Activated T-cell treated with anti-CD3 and anti-CD28 coated beads, Interleukin-2, amount 50 U/mL, for 4 hours (primary cell): Measurements from ENCODE around the gene GPRC5B. TPM values are rescaled to one million over a fixed set of nuclear protein-coding genes. Genes with fewer than 3 reads are reported as not detected.

Source experiments
- ATAC-seq, 2 donors: fragments of 200-7000 bp; cut with Tn5 transposase; one replicate each; pipeline ENCODE4 v1.10.0; 2021
- DNase-seq: peaks from one replicate; pipeline ENCODE4 v3.0.0-alpha.2; 2020
- H3K27me3 Mint-ChIP-seq: one replicate; pipeline ENCODE4 v1.8.0; 2021; ENCODE audit warnings: low read depth, mixed read lengths
- H3K36me3 Mint-ChIP-seq: one replicate; pipeline ENCODE4 v1.8.0; 2022; ENCODE audit warnings: mixed read lengths; ENCODE audit not compliant: insufficient read depth
- H3K4me1 Mint-ChIP-seq: one replicate; pipeline ENCODE4 v1.8.0; 2021; ENCODE audit warnings: low read depth, mixed read lengths
- H3K4me3 Mint-ChIP-seq: one replicate; pipeline ENCODE4 v1.8.0; 2021; ENCODE audit warnings: mild to moderate bottlenecking, moderate library complexity, mixed read lengths
- H3K9me3 Mint-ChIP-seq: one replicate; pipeline ENCODE4 v1.8.0; 2021; ENCODE audit warnings: mixed read lengths
- total RNA-seq, 3 donors: library from RNA; stranded (reverse); gene quantifications; one replicate each; pipeline ENCODE4 v1.2.1, GENCODE V29; 2021

GPRC5B gene
- total RNA-seq, 3 donors from 2014 or later: 0.27 to 0.66 (median 0.40) TPM

GRCh38 chr16:19871721-19872120 lies 12.9 kb downstream of the GPRC5B start:
- Mint-ChIP-seq H3K4me1 (no peaks in the 10 kb centered on the region), H3K4me3 (no peak overlapping the region), H3K27me3 (no peaks in the 10 kb centered on the region), H3K9me3 (no peaks in the 10 kb centered on the region), H3K36me3 (no peaks in the 10 kb centered on the region)
- ATAC-seq: no peak
- no peak for DNase-seq

GRCh38 chr16:19868421-19868820 lies 16.2 kb downstream of the GPRC5B start:
- Mint-ChIP-seq H3K4me1 (no peaks in the 10 kb centered on the region), H3K36me3 (no peaks in the 10 kb centered on the region), H3K27me3 (no peaks in the 10 kb centered on the region), H3K4me3 (no peak overlapping the region), H3K9me3 (no peaks in the 10 kb centered on the region)
- ATAC-seq (no peak), DNase-seq (no peak)

GRCh38 chr16:19864566-19864965 lies 20.1 kb downstream of the GPRC5B start:
- no peak for ATAC-seq
- no peaks in the 10 kb centered on the region for H3K9me3 Mint-ChIP-seq
- no peak for DNase-seq
- no peaks in the 10 kb centered on the region for H3K36me3 Mint-ChIP-seq
- no peaks in the 10 kb centered on the region for H3K27me3 Mint-ChIP-seq
- no peaks in the 10 kb centered on the region for H3K4me1 Mint-ChIP-seq
- H3K4me3 Mint-ChIP-seq: no peak overlapping the region

GRCh38 chr16:19863990-19864389 lies 20.7 kb downstream of the GPRC5B start:
- H3K36me3 Mint-ChIP-seq: peaks cover 2% of the 10 kb centered on the region
- no peak for DNase-seq
- no peaks in the 10 kb centered on the region for H3K27me3 Mint-ChIP-seq
- no peaks in the 10 kb centered on the region for H3K4me1 Mint-ChIP-seq
- no peaks in the 10 kb centered on the region for H3K9me3 Mint-ChIP-seq
- no peak for ATAC-seq
- no peak overlapping the region for H3K4me3 Mint-ChIP-seq

- Mint-ChIP-seq H3K4me3 (no peak overlapping the region), H3K36me3 (peaks cover 2% of the 10 kb centered on the region), H3K9me3 (no peaks in the 10 kb centered on the region), H3K4me1 (no peaks in the 10 kb centered on the region), H3K27me3 (no peaks in the 10 kb centered on the region)
- DNase-seq (no peak), ATAC-seq (no peak)
These were observed 22.8 kb downstream of the GPRC5B start for GRCh38 chr16:19861811-19862327.

GRCh38 chr16:19861133-19861532 lies 23.5 kb downstream of the GPRC5B start:
- Mint-ChIP-seq H3K27me3 (no peaks in the 10 kb centered on the region), H3K4me3 (no peak overlapping the region), H3K9me3 (no peaks in the 10 kb centered on the region), H3K36me3 (peaks cover 6% of the 10 kb centered on the region), H3K4me1 (no peaks in the 10 kb centered on the region)
- ATAC-seq (no peak), DNase-seq (no peak)

GRCh38 chr16:19860166-19861041 lies 24.2 kb downstream of the GPRC5B start:
- ATAC-seq (no peak), DNase-seq (no peak)
- Mint-ChIP-seq H3K4me3 (no peak overlapping the region), H3K27me3 (no peaks in the 10 kb centered on the region), H3K36me3 (peaks cover 6% of the 10 kb centered on the region), H3K4me1 (no peaks in the 10 kb centered on the region), H3K9me3 (no peaks in the 10 kb centered on the region)

- ATAC-seq: no peak
- H3K27me3 Mint-ChIP-seq: no peaks in the 10 kb centered on the region
- no peaks in the 10 kb centered on the region for H3K9me3 Mint-ChIP-seq
- DNase-seq: no peak
- H3K4me3 Mint-ChIP-seq: no peak overlapping the region
- no peaks in the 10 kb centered on the region for H3K4me1 Mint-ChIP-seq
- H3K36me3 Mint-ChIP-seq: peaks cover 6% of the 10 kb centered on the region
These were observed 25.0 kb downstream of the GPRC5B start for GRCh38 chr16:19859603-19860002.

GRCh38 chr16:19859166-19859565 lies 25.5 kb downstream of the GPRC5B start:
- Mint-ChIP-seq H3K9me3 (no peaks in the 10 kb centered on the region), H3K27me3 (no peaks in the 10 kb centered on the region), H3K4me3 (no peak overlapping the region), H3K4me1 (no peaks in the 10 kb centered on the region), H3K36me3 (peaks cover 6% of the 10 kb centered on the region)
- ATAC-seq (no peak), DNase-seq (no peak)

GRCh38 chr16:19858340-19859018 lies 26.2 kb downstream of the GPRC5B start:
- H3K4me1 Mint-ChIP-seq: no peaks in the 10 kb centered on the region
- no peak overlapping the region for H3K4me3 Mint-ChIP-seq
- no peaks in the 10 kb centered on the region for H3K27me3 Mint-ChIP-seq
- DNase-seq (no peak), ATAC-seq (no peak)
- H3K9me3 Mint-ChIP-seq: no peaks in the 10 kb centered on the region
- H3K36me3 Mint-ChIP-seq: peaks cover 6% of the 10 kb centered on the region

GRCh38 chr16:19857593-19858339 lies 26.9 kb downstream of the GPRC5B start:
- Mint-ChIP-seq H3K4me1 (no peaks in the 10 kb centered on the region), H3K36me3 (peaks cover 6% of the 10 kb centered on the region), H3K4me3 (no peak overlapping the region), H3K9me3 (no peaks in the 10 kb centered on the region), H3K27me3 (no peaks in the 10 kb centered on the region)
- no peak for ATAC-seq
- DNase-seq: no peak

- DNase-seq (no peak), ATAC-seq (no peak)
- Mint-ChIP-seq H3K27me3 (no peaks in the 10 kb centered on the region), H3K4me3 (no peak overlapping the region), H3K9me3 (no peaks in the 10 kb centered on the region), H3K36me3 (peaks cover 6% of the 10 kb centered on the region), H3K4me1 (no peaks in the 10 kb centered on the region)
These were observed 28.5 kb downstream of the GPRC5B start for GRCh38 chr16:19856120-19856519.

- ATAC-seq: no peak
- no peaks in the 10 kb centered on the region for H3K27me3 Mint-ChIP-seq
- H3K4me1 Mint-ChIP-seq: no peaks in the 10 kb centered on the region
- H3K4me3 Mint-ChIP-seq: no peak overlapping the region
- no peak for DNase-seq
- no peaks in the 10 kb centered on the region for H3K9me3 Mint-ChIP-seq
- H3K36me3 Mint-ChIP-seq: peaks cover 6% of the 10 kb centered on the region
These were observed 30.1 kb downstream of the GPRC5B start for GRCh38 chr16:19854543-19854876.

GRCh38 chr16:19853742-19854542 lies 30.7 kb downstream of the GPRC5B start:
- no peaks in the 10 kb centered on the region for H3K9me3 Mint-ChIP-seq
- H3K4me1 Mint-ChIP-seq: no peaks in the 10 kb centered on the region
- no peaks in the 10 kb centered on the region for H3K27me3 Mint-ChIP-seq
- H3K36me3 Mint-ChIP-seq: peaks cover 4% of the 10 kb centered on the region
- no peak for ATAC-seq
- H3K4me3 Mint-ChIP-seq: no peak overlapping the region
- DNase-seq: no peak
